GM23338 (cell line): ENCODE data around the gene ALDH1L2. TPM values are rescaled to one million over a fixed set of nuclear protein-coding genes. Genes with fewer than 3 reads are reported as not detected.

ENCODE experiments used
- ATAC-seq: fragments of 200-7000 bp; cut with Tn5 transposase; 3 replicates; pipeline ENCODE4 v1.9.1; 2020
- DNase-seq: peaks from one replicate; pipeline ENCODE4 v3.0.0-alpha.2; 2015; ENCODE audit warnings: low spot score
- H2AFZ ChIP-seq: fragments of 200-600 bp; sonication (generic); 2 replicates; pipeline ENCODE4 v1.8.0; 2016; ENCODE audit warnings: antibody characterized with exemption, mild to moderate bottlenecking, moderate library complexity
- H3F3A ChIP-seq: fragments of 200-600 bp; sonication (generic); replicated peaks from 2 replicates; pipeline ENCODE4 v1.8.0; 2017; ENCODE audit warnings: antibody characterized with exemption, mixed run types, low read depth
- H3K27ac ChIP-seq: fragments of 200-600 bp; sonication (generic); 2 replicates; pipeline ENCODE4 v1.6.1; 2016; ENCODE audit warnings: low read depth
- H3K27me3 ChIP-seq: fragments of 200-600 bp; sonication (generic); 2 replicates; pipeline ENCODE4 v1.8.0; 2016; ENCODE audit warnings: mild to moderate bottlenecking, mixed run types, moderate library complexity; ENCODE audit not compliant: insufficient read depth
- H3K36me3 ChIP-seq: fragments of 200-600 bp; sonication (generic); 2 replicates; pipeline ENCODE4 v1.8.0; 2016; ENCODE audit warnings: mild to moderate bottlenecking; ENCODE audit not compliant: insufficient read depth
- H3K4me1 ChIP-seq: fragments of 200-600 bp; sonication (generic); 2 replicates; pipeline ENCODE4 v1.8.0; 2016; ENCODE audit warnings: mild to moderate bottlenecking, moderate library complexity; ENCODE audit not compliant: insufficient read depth
- H3K4me2 ChIP-seq: fragments of 200-600 bp; sonication (generic); 2 replicates; pipeline ENCODE4 v1.7.1; 2017; ENCODE audit warnings: mixed run types
- H3K4me3 ChIP-seq: fragments of 200-600 bp; sonication (generic); 2 replicates; pipeline ENCODE4 v1.6.1; 2016; ENCODE audit warnings: mixed run types
- H3K79me2 ChIP-seq: fragments of 200-600 bp; sonication (generic); replicated peaks from 2 replicates; pipeline ENCODE4 v1.8.0; 2017; ENCODE audit warnings: mild to moderate bottlenecking; ENCODE audit not compliant: insufficient read depth
- H3K9me2 ChIP-seq: fragments of 200-600 bp; sonication (generic); 2 replicates; pipeline ENCODE4 v1.8.0; 2017; ENCODE audit not compliant: insufficient read depth
- H4K20me1 ChIP-seq: fragments of 200-600 bp; sonication (generic); replicated peaks from 2 replicates; pipeline ENCODE4 v1.8.0; 2017; ENCODE audit warnings: mild to moderate bottlenecking; ENCODE audit not compliant: insufficient read depth
- H3K27ac Mint-ChIP-seq: 2 replicates; pipeline ENCODE4 v1.8.0; 2020; ENCODE audit warnings: inconsistent platforms, mild to moderate bottlenecking, moderate library complexity, mixed read lengths
- H3K27me3 Mint-ChIP-seq: 3 replicates; pipeline ENCODE4 v1.8.0; 2022; ENCODE audit warnings: low read depth, mild to moderate bottlenecking, moderate library complexity, mixed read lengths, inconsistent platforms; ENCODE audit not compliant: insufficient read depth, poor library complexity
- H3K36me3 Mint-ChIP-seq: 3 replicates; pipeline ENCODE4 v1.8.0; 2021; ENCODE audit warnings: low read depth, mild to moderate bottlenecking, inconsistent platforms, moderate library complexity, mixed read lengths
- H3K4me1 Mint-ChIP-seq: 3 replicates; pipeline ENCODE4 v1.8.0; 2020; ENCODE audit warnings: mild to moderate bottlenecking, inconsistent platforms, mixed read lengths
- H3K4me3 Mint-ChIP-seq: 3 replicates; pipeline ENCODE4 v1.8.0; 2021; ENCODE audit warnings: moderate library complexity, mild to moderate bottlenecking, inconsistent platforms, mixed read lengths
- H3K9me3 Mint-ChIP-seq: 3 replicates; pipeline ENCODE4 v1.8.0; 2020; ENCODE audit warnings: moderate library complexity, mild to moderate bottlenecking, inconsistent platforms, mixed read lengths
- CREB1 ChIP-seq: fragments of 250-450 bp; sonication (Bioruptor Pico); IDR thresholded peaks from 2 replicates; pipeline ENCODE4 v1.5.0; 2020; ENCODE audit warnings: low read depth, mild to moderate bottlenecking, moderate library complexity
- EZH2 ChIP-seq: fragments of 200-600 bp; sonication (generic); IDR thresholded peaks from one replicate; pipeline ENCODE4 v1.8.0; 2017; ENCODE audit warnings: antibody characterized with exemption, mild to moderate bottlenecking, low read depth; ENCODE audit not compliant: unreplicated experiment
- EZH2phosphoT487 ChIP-seq: fragments of 200-600 bp; sonication (generic); IDR thresholded peaks from one replicate; pipeline ENCODE4 v1.8.1; 2018; ENCODE audit warnings: antibody characterized with exemption; ENCODE audit not compliant: unreplicated experiment
- JUNB ChIP-seq: IDR thresholded peaks from one replicate; pipeline ENCODE4 v1.6.1; 2016; ENCODE audit warnings: antibody characterized with exemption; ENCODE audit not compliant: unreplicated experiment
- NANOG ChIP-seq: IDR thresholded peaks from 2 replicates; pipeline ENCODE4 v1.6.1; 2016; ENCODE audit warnings: antibody characterized with exemption, borderline replicate concordance
- POLR2AphosphoS5 ChIP-seq: IDR thresholded peaks from 2 replicates; pipeline ENCODE4 v1.6.1; 2016; ENCODE audit warnings: antibody characterized with exemption, low read depth
- STAT1 ChIP-seq: IDR thresholded peaks from one replicate; pipeline ENCODE4 v1.6.1; 2016; ENCODE audit warnings: antibody characterized with exemption; ENCODE audit not compliant: unreplicated experiment
- ZNF114 ChIP-seq: fragments of 250-450 bp; sonication (Bioruptor Pico); IDR thresholded peaks from 2 replicates; pipeline ENCODE4 v1.5.0; 2020; ENCODE audit warnings: mild to moderate bottlenecking, moderate library complexity
- ZNF331 ChIP-seq: fragments of 250-450 bp; sonication (Bioruptor Pico); IDR thresholded peaks from 2 replicates; pipeline ENCODE4 v1.5.0; 2020; ENCODE audit warnings: low read depth, mild to moderate bottlenecking, moderate library complexity
- polyA plus RNA-seq: library from polyadenylated mRNA; unstranded; fragments of >200 nt; fragmentation: Nextera tagmentation; extraction: Ambion mirVana; gene quantifications from 2 replicates; pipeline ENCODE4 v1.2.1, GENCODE V29; 2016
- total RNA-seq: library from RNA; depleted of rRNA; stranded (reverse); fragments of >200 nt; shearing (Covaris generic); gene quantifications from 2 replicates; pipeline ENCODE4 v1.2.3, GENCODE V29; 2014
- TF ChIP-seq, protein P1 (sequence below): fragments of 250-450 bp; sonication (Bioruptor Pico); IDR thresholded peaks from 2 replicates; pipeline ENCODE4 v1.5.0; 2020; ENCODE audit warnings: mild to moderate bottlenecking, moderate library complexity
- TF ChIP-seq, protein P2 (sequence below): IDR thresholded peaks from one replicate; pipeline ENCODE4 v1.6.1; 2018; ENCODE audit warnings: antibody characterized with exemption; ENCODE audit not compliant: unreplicated experiment
- TF ChIP-seq, protein P3 (sequence below), 2 experiments: fragments of 200-600 bp in 1 of 2; sonication (generic) in 1 of 2; conservative IDR thresholded peaks; 2 replicates each; pipeline versions ENCODE4 v1.5.1 to v1.6.1; 2016 to 2017; ENCODE audit warnings: antibody characterized with exemption in 2 of 2, low read depth in 2 of 2, mild to moderate bottlenecking in 2 of 2, moderate library complexity in 1 of 2
- TF ChIP-seq, protein P4 (sequence below): IDR thresholded peaks from 2 replicates; pipeline ENCODE4 v1.6.1; 2016; ENCODE audit warnings: antibody characterized with exemption

The ALDH1L2 gene
- total and polyA plus RNA-seq, 2 experiments from 2014 or later: 5.8 to 9.1 TPM

GRCh38 chr12:105104762-105105161 lies 20.5 kb upstream of the ALDH1L2 start:
- Mint-ChIP-seq H3K4me3 (no peak overlapping the region), H3K9me3 (no peaks in the 10 kb centered on the region), H3K27ac (no peak overlapping the region), H3K27me3 (no peaks in the 10 kb centered on the region), H3K4me1 (peaks cover 25% of the 10 kb centered on the region), H3K36me3 (no peaks in the 10 kb centered on the region)
- no peaks in the 10 kb centered on the region for H3K27me3 ChIP-seq
- ATAC-seq (no peak), DNase-seq (no peak)
- no peaks in the 10 kb centered on the region for H3K36me3 ChIP-seq
- H3F3A ChIP-seq: no peaks in the 10 kb centered on the region
- no peaks in the 10 kb centered on the region for H3K9me2 ChIP-seq
- H3K27ac ChIP-seq: no peak overlapping the region
- no peak overlapping the region for H3K4me3 ChIP-seq
- H3K79me2 ChIP-seq: peaks cover 18% of the 10 kb centered on the region
- H3K4me1 ChIP-seq: peaks cover 10% of the 10 kb centered on the region
- no peak overlapping the region for H2AFZ ChIP-seq
- no peak for TF ChIP-seq EZH2
- TF ChIP-seq, protein P1, sequence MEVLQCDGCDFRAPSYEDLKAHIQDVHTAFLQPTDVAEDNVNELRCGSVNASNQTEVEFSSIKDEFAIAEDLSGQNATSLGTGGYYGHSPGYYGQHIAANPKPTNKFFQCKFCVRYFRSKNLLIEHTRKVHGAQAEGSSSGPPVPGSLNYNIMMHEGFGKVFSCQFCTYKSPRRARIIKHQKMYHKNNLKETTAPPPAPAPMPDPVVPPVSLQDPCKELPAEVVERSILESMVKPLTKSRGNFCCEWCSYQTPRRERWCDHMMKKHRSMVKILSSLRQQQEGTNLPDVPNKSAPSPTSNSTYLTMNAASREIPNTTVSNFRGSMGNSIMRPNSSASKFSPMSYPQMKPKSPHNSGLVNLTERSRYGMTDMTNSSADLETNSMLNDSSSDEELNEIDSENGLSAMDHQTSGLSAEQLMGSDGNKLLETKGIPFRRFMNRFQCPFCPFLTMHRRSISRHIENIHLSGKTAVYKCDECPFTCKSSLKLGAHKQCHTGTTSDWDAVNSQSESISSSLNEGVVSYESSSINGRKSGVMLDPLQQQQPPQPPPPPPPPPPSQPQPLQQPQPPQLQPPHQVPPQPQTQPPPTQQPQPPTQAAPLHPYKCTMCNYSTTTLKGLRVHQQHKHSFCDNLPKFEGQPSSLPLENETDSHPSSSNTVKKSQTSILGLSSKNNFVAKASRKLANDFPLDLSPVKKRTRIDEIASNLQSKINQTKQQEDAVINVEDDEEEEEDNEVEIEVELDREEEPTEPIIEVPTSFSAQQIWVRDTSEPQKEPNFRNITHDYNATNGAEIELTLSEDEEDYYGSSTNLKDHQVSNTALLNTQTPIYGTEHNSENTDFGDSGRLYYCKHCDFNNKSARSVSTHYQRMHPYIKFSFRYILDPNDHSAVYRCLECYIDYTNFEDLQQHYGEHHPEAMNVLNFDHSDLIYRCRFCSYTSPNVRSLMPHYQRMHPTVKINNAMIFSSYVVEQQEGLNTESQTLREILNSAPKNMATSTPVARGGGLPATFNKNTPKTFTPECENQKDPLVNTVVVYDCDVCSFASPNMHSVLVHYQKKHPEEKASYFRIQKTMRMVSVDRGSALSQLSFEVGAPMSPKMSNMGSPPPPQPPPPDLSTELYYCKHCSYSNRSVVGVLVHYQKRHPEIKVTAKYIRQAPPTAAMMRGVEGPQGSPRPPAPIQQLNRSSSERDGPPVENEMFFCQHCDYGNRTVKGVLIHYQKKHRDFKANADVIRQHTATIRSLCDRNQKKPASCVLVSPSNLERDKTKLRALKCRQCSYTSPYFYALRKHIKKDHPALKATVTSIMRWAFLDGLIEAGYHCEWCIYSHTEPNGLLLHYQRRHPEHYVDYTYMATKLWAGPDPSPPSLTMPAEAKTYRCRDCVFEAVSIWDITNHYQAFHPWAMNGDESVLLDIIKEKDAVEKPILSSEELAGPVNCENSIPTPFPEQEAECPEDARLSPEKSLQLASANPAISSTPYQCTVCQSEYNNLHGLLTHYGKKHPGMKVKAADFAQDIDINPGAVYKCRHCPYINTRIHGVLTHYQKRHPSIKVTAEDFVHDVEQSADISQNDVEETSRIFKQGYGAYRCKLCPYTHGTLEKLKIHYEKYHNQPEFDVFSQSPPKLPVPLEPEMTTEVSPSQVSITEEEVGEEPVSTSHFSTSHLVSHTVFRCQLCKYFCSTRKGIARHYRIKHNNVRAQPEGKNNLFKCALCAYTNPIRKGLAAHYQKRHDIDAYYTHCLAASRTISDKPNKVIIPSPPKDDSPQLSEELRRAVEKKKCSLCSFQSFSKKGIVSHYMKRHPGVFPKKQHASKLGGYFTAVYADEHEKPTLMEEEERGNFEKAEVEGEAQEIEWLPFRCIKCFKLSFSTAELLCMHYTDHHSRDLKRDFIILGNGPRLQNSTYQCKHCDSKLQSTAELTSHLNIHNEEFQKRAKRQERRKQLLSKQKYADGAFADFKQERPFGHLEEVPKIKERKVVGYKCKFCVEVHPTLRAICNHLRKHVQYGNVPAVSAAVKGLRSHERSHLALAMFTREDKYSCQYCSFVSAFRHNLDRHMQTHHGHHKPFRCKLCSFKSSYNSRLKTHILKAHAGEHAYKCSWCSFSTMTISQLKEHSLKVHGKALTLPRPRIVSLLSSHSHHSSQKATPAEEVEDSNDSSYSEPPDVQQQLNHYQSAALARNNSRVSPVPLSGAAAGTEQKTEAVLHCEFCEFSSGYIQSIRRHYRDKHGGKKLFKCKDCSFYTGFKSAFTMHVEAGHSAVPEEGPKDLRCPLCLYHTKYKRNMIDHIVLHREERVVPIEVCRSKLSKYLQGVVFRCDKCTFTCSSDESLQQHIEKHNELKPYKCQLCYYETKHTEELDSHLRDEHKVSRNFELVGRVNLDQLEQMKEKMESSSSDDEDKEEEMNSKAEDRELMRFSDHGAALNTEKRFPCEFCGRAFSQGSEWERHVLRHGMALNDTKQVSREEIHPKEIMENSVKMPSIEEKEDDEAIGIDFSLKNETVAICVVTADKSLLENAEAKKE: no peak
- no peak for TF ChIP-seq ZNF331 (CRISPR knock-in tag)
- no peak for TF ChIP-seq POLR2AphosphoS5
- TF ChIP-seq, protein P2, sequence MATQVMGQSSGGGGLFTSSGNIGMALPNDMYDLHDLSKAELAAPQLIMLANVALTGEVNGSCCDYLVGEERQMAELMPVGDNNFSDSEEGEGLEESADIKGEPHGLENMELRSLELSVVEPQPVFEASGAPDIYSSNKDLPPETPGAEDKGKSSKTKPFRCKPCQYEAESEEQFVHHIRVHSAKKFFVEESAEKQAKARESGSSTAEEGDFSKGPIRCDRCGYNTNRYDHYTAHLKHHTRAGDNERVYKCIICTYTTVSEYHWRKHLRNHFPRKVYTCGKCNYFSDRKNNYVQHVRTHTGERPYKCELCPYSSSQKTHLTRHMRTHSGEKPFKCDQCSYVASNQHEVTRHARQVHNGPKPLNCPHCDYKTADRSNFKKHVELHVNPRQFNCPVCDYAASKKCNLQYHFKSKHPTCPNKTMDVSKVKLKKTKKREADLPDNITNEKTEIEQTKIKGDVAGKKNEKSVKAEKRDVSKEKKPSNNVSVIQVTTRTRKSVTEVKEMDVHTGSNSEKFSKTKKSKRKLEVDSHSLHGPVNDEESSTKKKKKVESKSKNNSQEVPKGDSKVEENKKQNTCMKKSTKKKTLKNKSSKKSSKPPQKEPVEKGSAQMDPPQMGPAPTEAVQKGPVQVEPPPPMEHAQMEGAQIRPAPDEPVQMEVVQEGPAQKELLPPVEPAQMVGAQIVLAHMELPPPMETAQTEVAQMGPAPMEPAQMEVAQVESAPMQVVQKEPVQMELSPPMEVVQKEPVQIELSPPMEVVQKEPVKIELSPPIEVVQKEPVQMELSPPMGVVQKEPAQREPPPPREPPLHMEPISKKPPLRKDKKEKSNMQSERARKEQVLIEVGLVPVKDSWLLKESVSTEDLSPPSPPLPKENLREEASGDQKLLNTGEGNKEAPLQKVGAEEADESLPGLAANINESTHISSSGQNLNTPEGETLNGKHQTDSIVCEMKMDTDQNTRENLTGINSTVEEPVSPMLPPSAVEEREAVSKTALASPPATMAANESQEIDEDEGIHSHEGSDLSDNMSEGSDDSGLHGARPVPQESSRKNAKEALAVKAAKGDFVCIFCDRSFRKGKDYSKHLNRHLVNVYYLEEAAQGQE: no peak
- TF ChIP-seq CREB1 (CRISPR knock-in tag): no peak
- TF ChIP-seq STAT1: no peak
- TF ChIP-seq, protein P3, sequence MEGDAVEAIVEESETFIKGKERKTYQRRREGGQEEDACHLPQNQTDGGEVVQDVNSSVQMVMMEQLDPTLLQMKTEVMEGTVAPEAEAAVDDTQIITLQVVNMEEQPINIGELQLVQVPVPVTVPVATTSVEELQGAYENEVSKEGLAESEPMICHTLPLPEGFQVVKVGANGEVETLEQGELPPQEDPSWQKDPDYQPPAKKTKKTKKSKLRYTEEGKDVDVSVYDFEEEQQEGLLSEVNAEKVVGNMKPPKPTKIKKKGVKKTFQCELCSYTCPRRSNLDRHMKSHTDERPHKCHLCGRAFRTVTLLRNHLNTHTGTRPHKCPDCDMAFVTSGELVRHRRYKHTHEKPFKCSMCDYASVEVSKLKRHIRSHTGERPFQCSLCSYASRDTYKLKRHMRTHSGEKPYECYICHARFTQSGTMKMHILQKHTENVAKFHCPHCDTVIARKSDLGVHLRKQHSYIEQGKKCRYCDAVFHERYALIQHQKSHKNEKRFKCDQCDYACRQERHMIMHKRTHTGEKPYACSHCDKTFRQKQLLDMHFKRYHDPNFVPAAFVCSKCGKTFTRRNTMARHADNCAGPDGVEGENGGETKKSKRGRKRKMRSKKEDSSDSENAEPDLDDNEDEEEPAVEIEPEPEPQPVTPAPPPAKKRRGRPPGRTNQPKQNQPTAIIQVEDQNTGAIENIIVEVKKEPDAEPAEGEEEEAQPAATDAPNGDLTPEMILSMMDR (conservative IDR thresholded peaks at IDR 0.05; ENCODE audit: low read depth in 2 of 2): no peak
- no peak for TF ChIP-seq JUNB
- no peak for TF ChIP-seq EZH2phosphoT487
- no peak for TF ChIP-seq ZNF114 (CRISPR knock-in tag)
- TF ChIP-seq, protein P4, sequence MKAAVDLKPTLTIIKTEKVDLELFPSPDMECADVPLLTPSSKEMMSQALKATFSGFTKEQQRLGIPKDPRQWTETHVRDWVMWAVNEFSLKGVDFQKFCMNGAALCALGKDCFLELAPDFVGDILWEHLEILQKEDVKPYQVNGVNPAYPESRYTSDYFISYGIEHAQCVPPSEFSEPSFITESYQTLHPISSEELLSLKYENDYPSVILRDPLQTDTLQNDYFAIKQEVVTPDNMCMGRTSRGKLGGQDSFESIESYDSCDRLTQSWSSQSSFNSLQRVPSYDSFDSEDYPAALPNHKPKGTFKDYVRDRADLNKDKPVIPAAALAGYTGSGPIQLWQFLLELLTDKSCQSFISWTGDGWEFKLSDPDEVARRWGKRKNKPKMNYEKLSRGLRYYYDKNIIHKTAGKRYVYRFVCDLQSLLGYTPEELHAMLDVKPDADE: no peak
- TF ChIP-seq NANOG: no peak
- 0 out of 2 replicates have a peak, but pooled peaks cover 4% of the 10 kb centered on the region for H4K20me1 ChIP-seq
- H3K4me2 ChIP-seq: no peak overlapping the region
